HG03565 (cell line): ENCODE results near the gene RELT.

Experiments
- ATAC-seq: cut with Tn5 transposase; IDR thresholded peaks from one replicate; pipeline ENCODE4 v1.9.1; 2021; ENCODE audit warnings: mild to moderate bottlenecking, moderate library complexity; ENCODE audit not compliant: unreplicated experiment

RELT gene

DNA sequence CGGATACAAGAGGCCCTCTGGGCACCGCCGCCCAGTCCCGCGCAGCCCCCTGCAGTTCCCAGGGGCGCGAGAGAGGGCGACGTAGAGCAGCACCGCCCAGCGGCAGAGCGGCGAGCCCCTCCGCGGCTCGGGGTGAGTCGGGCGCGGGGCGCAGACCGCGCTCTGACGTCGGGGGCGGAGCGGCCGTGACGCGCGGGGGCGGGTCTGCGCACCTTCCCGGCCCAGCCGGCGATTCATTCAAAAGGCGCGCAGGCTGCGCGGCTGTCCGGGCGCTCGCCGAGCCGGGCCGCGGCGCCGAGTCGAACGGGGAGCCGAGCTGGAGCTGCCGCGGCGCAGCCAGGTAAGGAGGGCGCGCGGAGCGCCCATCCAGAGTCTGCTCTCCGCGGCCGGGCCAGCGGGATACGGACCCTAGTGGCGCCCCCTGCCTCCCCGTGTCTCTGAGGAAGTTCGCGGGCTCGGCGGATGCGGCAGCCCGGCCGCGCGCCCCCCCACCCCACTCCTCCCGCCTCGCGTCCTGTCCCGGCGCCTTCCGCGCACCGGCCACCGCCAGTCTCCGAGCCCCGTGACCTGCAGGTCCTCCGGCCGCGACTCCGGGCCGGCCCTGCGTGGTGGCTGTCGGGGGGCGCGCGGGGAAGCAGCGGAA lies at the start of gene RELT:
TSS of gene RELT (plus strand) at position 240 of the 643 bp plus-strand sequence. CDS start 12,738 bp downstream, outside the sequence.
- ATAC-seq = peak; percentile 68

GRCh38 chr11:73326929-73327811 lies 49.0 kb upstream of the RELT start:
- no peak for ATAC-seq

GRCh38 chr11:73327812-73328364 lies 48.3 kb upstream of the RELT start:
- ATAC-seq = no peak

DNA sequence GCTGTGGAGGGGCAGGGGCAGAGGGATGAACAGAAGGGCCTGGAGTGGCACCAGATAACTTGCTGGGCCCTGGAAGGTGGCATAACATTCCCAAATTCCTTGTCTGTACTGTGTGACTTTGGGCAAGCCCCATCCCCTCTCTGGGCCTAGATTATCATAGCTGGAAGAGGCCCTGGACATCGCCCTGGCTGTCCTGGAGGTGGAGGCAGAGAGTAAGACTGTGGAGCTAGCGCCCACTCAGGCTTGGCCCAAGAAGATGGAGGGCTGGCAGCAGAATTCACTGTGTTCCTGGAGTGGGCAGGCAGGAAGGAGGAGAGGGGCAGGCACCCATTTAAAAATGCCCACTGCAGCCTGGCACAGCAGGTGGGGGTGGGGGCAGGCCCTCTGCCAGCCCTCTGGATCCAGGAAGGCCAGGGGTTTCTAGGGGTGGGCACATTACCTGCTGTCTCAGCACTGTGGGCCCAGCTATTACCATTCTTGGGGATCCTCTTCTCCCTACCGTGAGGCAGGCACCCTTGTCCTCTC lies 45.6 kb upstream of the RELT start:
- ATAC-seq = no peak

GRCh38 chr11:73331138-73331916 lies 44.9 kb upstream of the RELT start:
- no peak for ATAC-seq

DNA sequence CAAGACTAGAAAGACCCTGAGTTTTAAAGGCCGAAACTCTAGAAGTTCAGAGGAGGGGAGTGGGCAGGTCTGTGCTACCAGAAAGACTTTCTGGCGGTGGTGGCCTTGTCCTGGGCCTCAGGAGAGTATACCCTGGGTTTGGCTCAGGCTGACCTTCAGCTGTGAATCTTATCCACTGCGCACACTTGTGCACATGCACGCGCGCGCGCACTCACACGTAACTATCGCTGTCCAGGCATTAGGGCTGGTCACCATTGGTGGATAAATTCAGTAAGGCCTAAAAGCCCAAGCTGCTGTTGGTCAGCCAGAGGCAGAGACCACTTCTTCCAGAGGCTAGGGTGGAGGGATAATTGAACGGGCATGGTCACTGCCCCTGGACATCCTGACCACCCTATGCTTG lies 43.0 kb upstream of the RELT start:
- ATAC-seq = no peak

GRCh38 chr11:73333640-73334383 lies 42.4 kb upstream of the RELT start:
- no peak for ATAC-seq

GRCh38 chr11:73334384-73335203 lies 41.6 kb upstream of the RELT start:
- ATAC-seq = no peak

DNA sequence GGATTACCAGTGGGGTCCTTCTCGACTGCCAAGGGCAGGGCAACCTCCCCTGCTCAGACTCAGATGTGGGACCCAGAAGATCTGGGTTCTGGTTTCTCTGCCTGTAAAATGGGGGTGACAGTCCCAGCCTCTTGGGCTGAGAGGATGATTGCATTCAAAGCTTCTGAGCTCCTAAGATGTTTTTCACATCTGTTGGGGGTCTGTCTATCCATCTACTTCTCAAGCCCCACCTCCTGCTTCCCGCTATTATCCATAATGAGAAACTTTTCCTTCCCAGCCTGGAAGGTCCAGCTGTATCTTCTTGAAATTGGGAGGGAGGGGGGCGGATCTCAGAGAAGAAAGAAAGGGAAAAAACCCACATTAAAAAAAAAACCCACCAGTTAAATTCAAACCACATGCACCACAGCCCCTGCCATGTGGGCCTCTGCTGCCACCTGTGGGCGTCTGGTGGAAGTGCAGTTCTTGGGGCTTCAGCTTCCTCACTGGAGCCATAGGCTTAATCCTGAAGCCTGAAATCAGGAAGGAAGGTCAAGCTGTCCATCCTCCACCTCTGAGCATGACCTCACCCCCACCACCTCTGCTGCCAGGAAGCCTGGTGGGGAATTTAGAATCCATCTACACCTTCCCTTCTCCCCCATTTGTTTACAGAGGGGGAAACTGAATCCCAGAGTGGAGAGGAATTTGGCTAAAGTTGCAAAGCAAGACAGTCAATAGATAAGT lies 40.8 kb upstream of the RELT start:
- ATAC-seq = no peak

DNA sequence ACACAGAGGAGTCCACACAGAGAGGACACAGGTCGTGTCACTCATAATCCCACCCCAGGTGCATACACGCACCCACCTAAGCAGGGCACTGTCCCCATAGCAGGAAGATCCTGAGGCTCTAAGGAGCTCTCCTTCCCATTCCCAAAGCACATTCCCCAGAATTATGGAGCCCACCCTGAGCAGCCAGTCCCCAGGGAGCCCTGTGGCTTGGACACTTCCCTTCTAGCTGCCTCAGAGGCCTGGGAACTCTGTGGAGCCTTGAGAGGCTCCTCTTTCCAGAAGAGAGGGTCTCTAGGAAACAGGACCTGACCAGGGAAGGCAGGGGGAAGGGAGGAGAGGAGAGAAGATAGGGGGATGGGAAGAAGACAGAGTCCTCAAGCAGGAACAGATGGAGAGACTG lies 38.4 kb upstream of the RELT start:
- no peak for ATAC-seq

- ATAC-seq = no peak
Measured at GRCh38 chr11:73338279-73338678, 37.9 kb upstream of the RELT start.

GRCh38 chr11:73340164-73340563 lies 36.0 kb upstream of the RELT start:
- no peak for ATAC-seq

GRCh38 chr11:73342633-73343032 lies 33.6 kb upstream of the RELT start:
- ATAC-seq = no peak

DNA sequence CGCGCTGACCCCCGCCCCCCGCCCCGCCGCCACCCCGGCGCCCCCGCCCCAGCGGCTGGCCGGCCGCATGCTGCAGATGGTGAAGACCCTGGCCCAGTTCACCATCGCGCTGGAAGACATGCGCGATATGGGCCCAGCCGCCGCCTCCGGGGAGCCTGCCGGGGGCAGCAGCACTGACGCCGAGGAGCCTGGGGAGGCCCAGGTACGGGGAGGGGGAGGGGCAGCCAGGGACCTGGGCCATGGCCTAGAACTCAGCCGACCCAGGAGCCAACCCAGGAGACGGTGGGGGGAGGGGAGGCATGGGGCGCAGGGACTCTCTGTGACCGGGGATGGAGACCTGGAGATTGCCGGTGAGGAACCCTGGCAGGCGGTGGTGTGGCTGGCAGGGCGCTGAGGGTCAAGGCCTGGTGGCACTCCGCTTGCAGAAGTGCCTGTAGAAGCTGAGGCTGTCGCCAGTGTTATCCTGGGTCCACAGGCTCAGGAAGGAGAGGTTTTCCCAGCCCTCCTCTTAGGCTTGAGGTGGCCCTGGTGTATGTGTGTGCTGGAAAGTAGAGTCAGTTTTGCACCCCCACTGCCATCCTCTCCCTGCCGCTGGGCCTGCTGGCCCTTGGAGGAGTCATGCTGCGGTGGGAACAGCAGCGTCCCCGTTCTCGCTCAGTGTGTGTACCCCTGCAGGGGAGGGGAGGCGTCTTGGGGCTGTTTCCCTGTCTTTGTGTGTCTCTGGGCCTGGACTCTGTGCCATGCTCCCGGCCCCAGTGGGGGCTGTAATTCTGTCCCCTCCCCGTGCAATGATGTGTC lies 32.9 kb upstream of the RELT start:
- ATAC-seq = no peak

DNA sequence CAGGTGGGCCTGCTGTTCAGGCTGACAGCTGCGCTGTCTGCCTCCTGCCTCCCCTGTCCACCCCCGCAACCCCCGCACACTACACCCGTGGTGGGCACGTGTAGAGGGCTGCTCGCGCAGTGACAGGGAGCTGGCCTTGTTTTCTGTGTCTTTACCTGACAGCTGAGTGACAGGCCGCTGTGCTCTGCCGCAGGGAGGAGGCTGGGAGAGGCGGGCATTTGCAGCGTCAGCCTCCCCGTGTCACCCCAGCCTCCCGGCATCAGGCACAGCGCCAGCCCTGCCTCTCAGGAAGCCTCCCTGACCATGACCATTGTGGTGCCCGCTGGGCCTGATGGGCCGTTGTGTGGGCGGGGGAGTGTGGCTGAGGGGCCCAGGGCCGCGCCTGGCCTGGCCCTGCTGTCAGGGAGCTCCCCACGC lies 32.0 kb upstream of the RELT start:
- ATAC-seq = no peak

DNA sequence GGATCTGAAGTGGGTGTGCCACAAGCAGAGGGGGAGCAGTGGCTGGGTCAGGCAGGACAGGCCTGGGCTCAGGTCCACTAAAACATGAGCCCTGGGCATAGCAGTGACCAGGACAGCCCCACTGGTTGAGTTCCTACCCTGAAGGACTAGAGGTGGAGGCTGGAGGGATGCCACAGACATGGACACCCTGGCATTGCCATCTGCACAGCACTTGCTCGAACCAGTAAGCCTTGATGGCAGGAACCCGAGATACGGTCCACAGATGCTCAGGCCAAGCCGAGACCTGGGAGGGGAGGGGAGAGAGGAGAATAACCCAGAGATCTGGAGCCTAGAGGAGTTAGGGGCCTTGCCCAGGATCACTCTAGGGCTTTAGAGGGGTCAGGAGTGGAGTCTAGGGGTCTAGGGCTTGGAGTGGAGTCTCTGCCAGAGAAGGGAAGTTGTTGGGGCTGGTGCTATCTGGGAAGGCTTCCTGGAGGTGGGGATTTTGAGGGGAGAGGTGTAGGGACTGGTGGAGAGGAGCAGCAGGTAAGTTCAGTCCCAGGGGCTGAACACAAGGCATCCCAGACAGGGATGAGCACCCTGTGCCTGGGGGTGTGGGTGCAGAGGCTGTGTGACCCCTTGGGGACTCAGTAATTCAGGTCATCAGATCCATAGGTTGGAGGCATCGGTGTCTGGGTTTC lies 30.6 kb upstream of the RELT start:
- ATAC-seq = no peak

DNA sequence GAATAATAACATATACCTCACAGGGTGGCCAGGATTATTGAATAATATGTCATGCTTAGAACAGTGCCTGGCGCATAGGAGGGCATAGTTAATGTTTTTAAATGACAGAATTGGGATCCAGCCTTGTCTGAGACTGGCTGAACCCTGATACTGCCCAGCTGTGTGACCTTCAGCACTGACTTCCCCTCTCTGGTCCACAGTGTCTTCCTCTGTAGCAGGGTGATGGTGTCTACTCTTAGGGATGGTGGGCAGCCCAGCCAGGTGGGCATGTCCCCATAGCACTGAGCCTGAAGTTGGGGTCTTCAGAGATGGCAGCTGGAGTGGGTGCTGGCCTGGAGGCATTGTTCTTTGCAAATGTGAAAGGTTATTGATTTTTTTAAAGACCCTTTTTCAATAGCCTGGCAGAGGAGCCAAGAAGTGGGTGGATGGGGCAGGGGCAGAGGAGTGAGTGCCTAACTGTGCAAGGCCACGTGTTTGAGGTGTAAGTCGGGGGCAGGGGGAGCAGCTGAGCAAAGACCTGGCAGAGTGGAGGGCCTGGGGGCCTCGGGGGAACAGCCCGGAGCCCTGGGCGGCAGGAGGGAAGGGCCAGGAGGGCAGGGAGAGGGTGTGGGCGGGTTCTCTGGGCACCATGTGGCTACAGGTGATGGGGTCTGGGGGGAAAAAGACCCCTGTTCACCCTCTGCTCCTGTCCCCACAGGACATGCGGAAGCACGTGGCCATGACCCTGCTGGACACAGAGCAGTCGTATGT lies 29.8 kb upstream of the RELT start:
- ATAC-seq = no peak
